HCT116 (cell line): ENCODE measurements around the gene LRRC1. TPM values are rescaled to one million over a fixed set of nuclear protein-coding genes. Genes with fewer than 3 reads are reported as not detected.

Experiments
- ATAC-seq: fragments of 200-7000 bp; cut with Tn5 transposase; 2 replicates; pipeline ENCODE4 v1.9.1; 2020; ENCODE audit warnings: mild to moderate bottlenecking, moderate library complexity
- BruUV-seq: library from RNA; stranded (reverse); fragments of 400-500 nt; replicated peaks from 2 replicates; lab custom pipeline; 2021; lab: Mats Ljungman, UMichigan
- CTCF ChIA-PET: fragments of 300-600 bp; sonication (Branson Sonifier 250); formaldehyde crosslinking; loops from one replicate; lab custom pipeline; 2021; ENCODE audit warnings: antibody characterized with exemption; lab: Charles Lee
- POLR2A ChIA-PET: fragments of 300-600, 350-600 bp; sonication (Branson Sonifier 250); formaldehyde crosslinking; loops from one replicate; lab custom pipeline; 2021; ENCODE audit warnings: antibody characterized with exemption; lab: Charles Lee
- RAD21 ChIA-PET, 2 experiments: fragments of 300-600 bp; sonication (Branson Sonifier 250); formaldehyde crosslinking; loops; one replicate each; lab custom pipeline; 2023; ENCODE audit warnings: low total read pairs in 2 of 2; ENCODE audit not compliant: uncharacterized antibody in 2 of 2, unreplicated experiment in 2 of 2, low non-redundant PET in 1 of 2; lab: Charles Lee
- DNase-seq: peaks from one replicate; pipeline ENCODE4 v3.0.0-alpha.2; 2010; ENCODE audit warnings: low read depth, low spot score
- H2AFZ ChIP-seq: fragments of 200-600 bp; shearing (Covaris generic), sonication (generic); 2 replicates; pipeline ENCODE4 v1.6.1; 2017; ENCODE audit warnings: low read depth, mixed run types, mixed read lengths, antibody characterized with exemption, low read length; ENCODE audit not compliant: poor library complexity, severe bottlenecking
- H3K27ac ChIP-seq: 2 replicates; pipeline ENCODE4 v1.5.1; 2012; ENCODE audit warnings: low read depth, low read length
- H3K27me3 ChIP-seq: fragments of 200-600 bp; sonication (generic); 2 replicates; pipeline ENCODE4 v1.6.1; 2016; ENCODE audit warnings: mixed run types, low read length, mixed read lengths; ENCODE audit not compliant: insufficient read depth
- H3K36me3 ChIP-seq, 2 experiments: fragments of 200-500 bp in 1 of 2; fragments of 200-600 bp in 1 of 2; sonication (Bioruptor generic) in 1 of 2; sonication (generic) in 1 of 2; 2 replicates each; pipeline versions ENCODE4 v1.5.1 to v1.6.1; 2014 to 2016; ENCODE audit warnings: low read length in 2 of 2, inconsistent platforms in 1 of 2, mixed read lengths in 1 of 2, mixed run types in 1 of 2; ENCODE audit not compliant: insufficient read depth in 2 of 2, control insufficient read depth in 1 of 2
- H3K4me1 ChIP-seq, 2 experiments: fragments of 200-600 bp in 1 of 2; sonication (generic) in 1 of 2; 2 replicates each; pipeline versions ENCODE4 v1.5.1 to v1.6.1; 2012 to 2017; ENCODE audit warnings: low read length in 2 of 2, inconsistent platforms in 1 of 2, mild to moderate bottlenecking in 1 of 2, mixed read lengths in 1 of 2, mixed run types in 1 of 2, moderate library complexity in 1 of 2; ENCODE audit not compliant: insufficient read depth in 2 of 2, control insufficient read depth in 1 of 2
- H3K4me2 ChIP-seq: fragments of 200-600 bp; sonication (generic); 2 replicates; pipeline ENCODE4 v1.6.1; 2017; ENCODE audit warnings: mixed run types, low read length, mixed read lengths
- H3K4me3 ChIP-seq, 2 experiments: fragments of 200-600 bp in 1 of 2; sonication (generic) in 1 of 2; replicated peaks in 1 of 2; 2 replicates each; pipeline ENCODE4 v1.5.1; 2011 to 2016; ENCODE audit warnings: low read length in 2 of 2, control low read depth in 1 of 2, low read depth in 1 of 2, mild to moderate bottlenecking in 1 of 2, mixed read lengths in 1 of 2, mixed run types in 1 of 2
- H3K79me2 ChIP-seq: fragments of 200-600 bp; sonication (generic); 2 replicates; pipeline ENCODE4 v1.6.1; 2017; ENCODE audit warnings: mild to moderate bottlenecking, mixed run types, low read length, moderate library complexity, mixed read lengths; ENCODE audit not compliant: insufficient read depth
- H3K9ac ChIP-seq: fragments of 200-600 bp; sonication (generic); 2 replicates; pipeline ENCODE4 v1.6.1; 2016; ENCODE audit warnings: low read length, mixed read lengths
- H3K9me2 ChIP-seq: fragments of 200-600 bp; sonication (generic), shearing (Covaris generic); 2 replicates; pipeline ENCODE4 v1.6.1; 2017; ENCODE audit warnings: mixed run types, mild to moderate bottlenecking, moderate library complexity; ENCODE audit not compliant: insufficient read depth
- H3K9me3 ChIP-seq, 2 experiments: fragments of 200-500 bp in 1 of 2; fragments of 200-600 bp in 1 of 2; sonication (Bioruptor generic) in 1 of 2; sonication (generic) in 1 of 2; 2 replicates each; pipeline ENCODE4 v1.6.1; 2014 to 2017; ENCODE audit warnings: low read length in 2 of 2, mixed read lengths in 2 of 2, inconsistent platforms in 1 of 2, low read depth in 1 of 2, mild to moderate bottlenecking in 1 of 2, mixed run types in 1 of 2, moderate library complexity in 1 of 2; ENCODE audit not compliant: control insufficient read depth in 1 of 2, insufficient read depth in 1 of 2
- H4K20me1 ChIP-seq: fragments of 200-600 bp; sonication (generic), shearing (Covaris generic); 2 replicates; pipeline ENCODE4 v1.6.1; 2017; ENCODE audit warnings: mixed run types, mild to moderate bottlenecking, moderate library complexity; ENCODE audit not compliant: insufficient read depth
- ATF3 ChIP-seq: IDR thresholded peaks from 2 replicates; pipeline ENCODE4 v1.6.1; 2012
- CBX3 ChIP-seq: IDR thresholded peaks from 2 replicates; pipeline ENCODE4 v1.6.1; 2012; ENCODE audit warnings: low read depth
- CEBPB ChIP-seq: IDR thresholded peaks from 2 replicates; pipeline ENCODE4 v1.6.1; 2012; ENCODE audit warnings: low read depth
- EGR1 ChIP-seq: IDR thresholded peaks from 2 replicates; pipeline ENCODE4 v1.6.1; 2012; ENCODE audit warnings: low read depth
- EZH2 ChIP-seq: fragments of 200-600 bp; sonication (generic); IDR thresholded peaks from 2 replicates; pipeline ENCODE4 v1.6.1; 2017; ENCODE audit warnings: antibody characterized with exemption, mixed run types
- EZH2phosphoT487 ChIP-seq: fragments of 200-600 bp; IDR thresholded peaks from 2 replicates; pipeline ENCODE4 v1.6.1; 2018; ENCODE audit warnings: antibody characterized with exemption, borderline replicate concordance
- FOSL1 ChIP-seq: IDR thresholded peaks from 2 replicates; pipeline ENCODE4 v1.6.1; 2012; ENCODE audit warnings: low read depth
- JUND ChIP-seq: IDR thresholded peaks from 2 replicates; pipeline ENCODE4 v1.6.1; 2012
- MAX ChIP-seq: IDR thresholded peaks from 2 replicates; pipeline ENCODE4 v1.6.1; 2012
- POLR2A ChIP-seq: IDR thresholded peaks from 2 replicates; pipeline ENCODE4 v1.7.0; 2011; ENCODE audit warnings: borderline replicate concordance; ENCODE audit not compliant: insufficient read depth, insufficient read length; ENCODE audit errors: extremely low read depth
- POLR2AphosphoS5 ChIP-seq: IDR thresholded peaks from 2 replicates; pipeline ENCODE4 v1.6.1; 2011; ENCODE audit warnings: mild to moderate bottlenecking, low read depth, low read length, moderate library complexity
- RAD21 ChIP-seq: IDR thresholded peaks from 2 replicates; pipeline ENCODE4 v1.6.1; 2012; ENCODE audit warnings: low read depth, mild to moderate bottlenecking
- REST ChIP-seq: IDR thresholded peaks from 2 replicates; pipeline ENCODE4 v1.6.1; 2012; ENCODE audit warnings: low read depth
- SIN3A ChIP-seq: IDR thresholded peaks from 2 replicates; pipeline ENCODE4 v1.6.1; 2012; ENCODE audit warnings: low read depth
- SRF ChIP-seq: IDR thresholded peaks from 2 replicates; pipeline ENCODE4 v1.6.1; 2012; ENCODE audit warnings: low read depth
- YY1 ChIP-seq: IDR thresholded peaks from 2 replicates; pipeline ENCODE4 v1.6.1; 2011; ENCODE audit warnings: low read length, low read depth, moderate library complexity, mild to moderate bottlenecking; ENCODE audit not compliant: insufficient replicate concordance; ENCODE audit errors: extremely low read depth
- ZBTB33 ChIP-seq: IDR thresholded peaks from 2 replicates; pipeline ENCODE4 v1.6.1; 2011; ENCODE audit warnings: mild to moderate bottlenecking, low read length, moderate library complexity; ENCODE audit not compliant: insufficient replicate concordance; ENCODE audit errors: extremely low read depth
- ZFX ChIP-seq: fragments of 450-650 bp; IDR thresholded peaks from 2 replicates; pipeline ENCODE4 v1.6.1; 2017
- ZNF274 ChIP-seq: fragments of 200-500 bp; sonication (Bioruptor generic); IDR thresholded peaks from 2 replicates; pipeline ENCODE4 v1.6.1; 2014; ENCODE audit warnings: mild to moderate bottlenecking, low read depth, low read length, inconsistent platforms
- intact Hi-C: fragments of 100-400 bp; cut with micrococcal nuclease; formaldehyde crosslinking; loops from 2 replicates; pipeline ENCODE4 v1.10.0; 2022
- total RNA-seq: library from RNA; stranded (reverse); gene quantifications from one replicate; pipeline ENCODE4 v1.2.1, GENCODE V29; 2021; ENCODE audit not compliant: unreplicated experiment

Gene LRRC1
- total RNA-seq, 1 experiment from 2014 or later: 19.8 TPM

- TF ChIP-seq MAX: no peak
- TF ChIP-seq FOSL1: no peak
- TF ChIP-seq SIN3A: no peak
- TF ChIP-seq ZFX: no peak
- TF ChIP-seq ZNF274: no peak
- no peak for TF ChIP-seq CBX3
- no peak for TF ChIP-seq SRF
- TF ChIP-seq POLR2AphosphoS5: no peak
- no peak for TF ChIP-seq ATF3
These were observed 137.7 kb downstream of the LRRC1 start (continued) for GRCh38 chr6:53932516-53932915.

GRCh38 chr6:53934023-53934422 lies 139.2 kb downstream of the LRRC1 start:
- Histone ChIP-seq H4K20me1 (no peaks in the 10 kb centered on the region), H3K9me3 (no peaks in the 10 kb centered on the region), H3K36me3 (no peaks in the 10 kb centered on the region), H3K4me3 (no peak overlapping the region), H3K4me1 (peaks cover 15 to 16% of the 10 kb centered on the region in 2 experiments), H3K4me2 (no peak overlapping the region), H3K27ac (no peak overlapping the region), H3K79me2 (no peaks in the 10 kb centered on the region), H3K9ac (no peak overlapping the region), H3K27me3 (no peaks in the 10 kb centered on the region), H2AFZ (no peak overlapping the region), H3K9me2 (no peaks in the 10 kb centered on the region)
- BruUV-seq: no TSS peak
- CTCF ChIA-PET: no interaction called here
- RAD21 ChIA-PET: no interaction called here
- DNase-seq (no peak), ATAC-seq (no peak)
- no peak for TF ChIP-seq SIN3A
- TF ChIP-seq POLR2AphosphoS5: no peak
- TF ChIP-seq YY1: no peak
- no peak for TF ChIP-seq CEBPB
- TF ChIP-seq CBX3: no peak
- TF ChIP-seq POLR2A: no peak
- TF ChIP-seq MAX: no peak
- no peak for TF ChIP-seq ZNF274
- no peak for TF ChIP-seq EGR1
- no peak for TF ChIP-seq ZBTB33
- TF ChIP-seq JUND: no peak
- no peak for TF ChIP-seq REST
- no peak for TF ChIP-seq EZH2
- TF ChIP-seq RAD21: no peak
- TF ChIP-seq ZFX: no peak
- no peak for TF ChIP-seq EZH2phosphoT487
- TF ChIP-seq SRF: no peak
- intact Hi-C loops: no loop called here
- POLR2A ChIA-PET: no interaction called here
